ENCODE measurements around the gene TEX44.

- no peak for TF ChIP-seq CTCF (conservative IDR thresholded peaks at IDR 0.05; ENCODE audit: low read length)
- no peak for TF ChIP-seq EZH2phosphoT487 (IDR thresholded peaks at IDR 0.05; ENCODE audit: borderline replicate concordance)
Measured at GRCh38 chr2:231573698-231574421, 18.8 kb upstream of the TEX44 start.

Measured in Loucy (cell line).